Left ventricle myocardium inferior (tissue), 1 donor: ENCODE measurements around the gene KCNC2. TPM values are rescaled to one million over a fixed set of nuclear protein-coding genes. Genes with fewer than 3 reads are reported as not detected.

Source experiments
- DNase-seq: peaks from one replicate; pipeline ENCODE4 v3.0.0-alpha.2; 2020
- H3K27ac ChIP-seq: fragments of 200-600 bp; replicated peaks from 2 replicates; pipeline ENCODE4 v1.8.0; 2021
- H3K27me3 ChIP-seq: fragments of 200-600 bp; 2 replicates; pipeline ENCODE4 v1.8.0; 2021; ENCODE audit warnings: low read depth
- H3K36me3 ChIP-seq: fragments of 200-600 bp; 2 replicates; pipeline ENCODE4 v1.8.0; 2021
- H3K4me1 ChIP-seq: fragments of 200-600 bp; 2 replicates; pipeline ENCODE4 v1.8.0; 2021
- H3K4me3 ChIP-seq: fragments of 200-600 bp; 2 replicates; pipeline ENCODE4 v1.8.0; 2021; ENCODE audit warnings: mild to moderate bottlenecking, moderate library complexity
- H3K9me3 ChIP-seq: fragments of 200-600 bp; replicated peaks from 2 replicates; pipeline ENCODE4 v1.8.0; 2021
- CTCF ChIP-seq: fragments of 200-600 bp; IDR thresholded peaks from 2 replicates; pipeline ENCODE4 v1.8.0; 2021; ENCODE audit warnings: antibody characterized with exemption, mild to moderate bottlenecking, borderline replicate concordance
- intact Hi-C: fragments of 100-400 bp; cut with micrococcal nuclease; formaldehyde crosslinking; loops from one replicate; pipeline ENCODE4 v1.11.0; 2022
- total RNA-seq: library from RNA; stranded (reverse); fragmentation: NEBNext Ultra II Directional; extraction: Animal tissue kit (Norgen Biotek cat#: 25700); gene quantifications from one replicate; pipeline ENCODE4 v1.2.1, GENCODE V29; 2021
- donor health status: DM: no; HTN: yes; CAD: no; lungs with severe emphysema.

The KCNC2 gene
- total RNA-seq, 1 donor from 2014 or later = not detected

GRCh38 chr12:75116646-75117198 lies 92.9 kb downstream of the KCNC2 start:
- TF ChIP-seq CTCF = no peak
- Histone ChIP-seq H3K4me1 (no peaks in the 10 kb centered on the region), H3K9me3 (no peaks in the 10 kb centered on the region), H3K27me3 (no peaks in the 10 kb centered on the region), H3K4me3 (no peak overlapping the region), H3K27ac (no peak overlapping the region), H3K36me3 (no peaks in the 10 kb centered on the region)
- intact Hi-C loops = no loop called here
- no peak for DNase-seq

GRCh38 chr12:75115748-75116147 lies 93.9 kb downstream of the KCNC2 start:
- DNase-seq = no peak
- Histone ChIP-seq H3K27ac (no peak overlapping the region), H3K4me3 (no peak overlapping the region), H3K27me3 (no peaks in the 10 kb centered on the region), H3K4me1 (no peaks in the 10 kb centered on the region), H3K36me3 (no peaks in the 10 kb centered on the region), H3K9me3 (no peaks in the 10 kb centered on the region)
- intact Hi-C loops = no loop called here
- TF ChIP-seq CTCF = no peak

GRCh38 chr12:75103822-75104221 lies 105.8 kb downstream of the KCNC2 start:
- Histone ChIP-seq H3K4me1 (no peaks in the 10 kb centered on the region), H3K4me3 (no peak overlapping the region), H3K9me3 (no peaks in the 10 kb centered on the region), H3K36me3 (no peaks in the 10 kb centered on the region), H3K27ac (no peak overlapping the region), H3K27me3 (no peaks in the 10 kb centered on the region)
- no peak for TF ChIP-seq CTCF
- intact Hi-C loops = no loop called here
- no peak for DNase-seq

- Histone ChIP-seq H3K9me3 (no peaks in the 10 kb centered on the region), H3K27ac (no peak overlapping the region), H3K27me3 (no peaks in the 10 kb centered on the region), H3K4me1 (no peaks in the 10 kb centered on the region), H3K36me3 (no peaks in the 10 kb centered on the region), H3K4me3 (no peak overlapping the region)
- TF ChIP-seq CTCF = no peak
- DNase-seq = no peak
- intact Hi-C loops = no loop called here
These were observed 107.9 kb downstream of the KCNC2 start for GRCh38 chr12:75101781-75102180.

GRCh38 chr12:75099210-75099609 lies 110.4 kb downstream of the KCNC2 start:
- Histone ChIP-seq H3K27me3 (no peaks in the 10 kb centered on the region), H3K9me3 (no peaks in the 10 kb centered on the region), H3K4me3 (no peak overlapping the region), H3K27ac (no peak overlapping the region), H3K36me3 (no peaks in the 10 kb centered on the region), H3K4me1 (no peaks in the 10 kb centered on the region)
- DNase-seq = no peak
- no peak for TF ChIP-seq CTCF
- intact Hi-C loops = no loop called here

- no peak overlapping the region for H3K27ac ChIP-seq
- no peak for DNase-seq
- no peak for TF ChIP-seq CTCF
- H3K4me3 ChIP-seq = no peak overlapping the region
- no peaks in the 10 kb centered on the region for H3K36me3 ChIP-seq
- no peaks in the 10 kb centered on the region for H3K9me3 ChIP-seq
- intact Hi-C loops = no loop called here
- H3K27me3 ChIP-seq = no peaks in the 10 kb centered on the region
- H3K4me1 ChIP-seq = no peaks in the 10 kb centered on the region
These were observed 112.6 kb downstream of the KCNC2 start for GRCh38 chr12:75097003-75097402.
